HG03565 (cell line): Measurements from ENCODE around the gene SPOP.

Experiments used
- ATAC-seq: cut with Tn5 transposase; IDR thresholded peaks from one replicate; pipeline ENCODE4 v1.9.1; 2021; ENCODE audit warnings: mild to moderate bottlenecking, moderate library complexity; ENCODE audit not compliant: unreplicated experiment

Gene SPOP

GRCh38 chr17:49588726-49589576 lies 88.9 kb downstream of the SPOP start:
- no peak for ATAC-seq

GRCh38 chr17:49588312-49588711 lies 89.6 kb downstream of the SPOP start:
- ATAC-seq = no peak

- no peak for ATAC-seq
Measured at GRCh38 chr17:49587366-49588073, 90.4 kb downstream of the SPOP start.

- no peak for ATAC-seq
Measured at GRCh38 chr17:49585422-49586027, 92.4 kb downstream of the SPOP start.

GRCh38 chr17:49583889-49584288 lies 94.0 kb downstream of the SPOP start:
- no peak for ATAC-seq

GRCh38 chr17:49583226-49583625 lies 94.7 kb downstream of the SPOP start:
- no peak for ATAC-seq

- ATAC-seq = no peak
Measured at GRCh38 chr17:49582789-49583188, 95.1 kb downstream of the SPOP start.

- ATAC-seq = no peak
Measured at GRCh38 chr17:49582055-49582722, 95.7 kb downstream of the SPOP start.

GRCh38 chr17:49581648-49581998 lies 96.3 kb downstream of the SPOP start:
- no peak for ATAC-seq

- ATAC-seq = no peak
Measured at GRCh38 chr17:49580981-49581647, 96.8 kb downstream of the SPOP start.

- ATAC-seq = no peak
Measured at GRCh38 chr17:49580055-49580721, 97.7 kb downstream of the SPOP start.

- ATAC-seq = no peak
Measured at GRCh38 chr17:49579522-49579921, 98.4 kb downstream of the SPOP start.

- no peak for ATAC-seq
Measured at GRCh38 chr17:49578952-49579500, 98.9 kb downstream of the SPOP start.

GRCh38 chr17:49578414-49578813 lies 99.5 kb downstream of the SPOP start:
- ATAC-seq = no peak

GRCh38 chr17:49577963-49578362 lies 99.9 kb downstream of the SPOP start:
- no peak for ATAC-seq

- ATAC-seq = no peak
Measured at GRCh38 chr17:49577650-49577934, 100.3 kb downstream of the SPOP start.

GRCh38 chr17:49576917-49577649 lies 100.8 kb downstream of the SPOP start:
- ATAC-seq = no peak

- no peak for ATAC-seq
Measured at GRCh38 chr17:49576088-49576916, 101.6 kb downstream of the SPOP start.

GRCh38 chr17:49575679-49576087 lies 102.2 kb downstream of the SPOP start, which contains the start of gene NXPH3:
Gene NXPH3, plus strand, starts transcription at chr17:49575871. Its CDS starts 349 bp downstream, at chr17:49576220.
- ATAC-seq = peak; percentile 45
